Spleen (tissue), 7 donors: ENCODE measurements around the gene PACRG.
A peak's percentile ranks its signal among the peaks of the same experiment; 100 is the strongest.

Experiments
- POLR2A ChIP-seq, 3 donors: fragments of 450-650 bp; IDR thresholded peaks; one replicate each; pipeline ENCODE4 v1.5.1; 2017; ENCODE audit warnings: antibody characterized with exemption in 3 of 3, mild to moderate bottlenecking in 1 of 3
- POLR2AphosphoS5 ChIP-seq, 3 donors: sonication (generic); formaldehyde crosslinking; IDR thresholded peaks; one replicate each; pipeline ENCODE4 v1.5.1; 2017; ENCODE audit warnings: antibody characterized with exemption in 3 of 3
- TF ChIP-seq, protein P1 (sequence below), 11 experiments: fragments of 200-600 bp in 7 of 11; fragments of 450-650 bp in 4 of 11; sonication (generic) in 4 of 11; IDR thresholded peaks in 8 of 11; conservative IDR thresholded peaks in 3 of 11; 1 replicate in 7 of 11; 2 replicates in 4 of 11; pipeline versions ENCODE4 v1.4.0 to v1.8.0; 2016 to 2021; ENCODE audit warnings: antibody characterized with exemption in 11 of 11, inconsistent platforms in 4 of 11, mild to moderate bottlenecking in 1 of 11
- donor health status: DM: no; HTN: no; CAD: no; lungs with moderate emphysema.
- donor health status: DM: no; HTN: no; CAD: no.
- donor health status: DM: no; HTN: no; CAD: no.

DNA sequence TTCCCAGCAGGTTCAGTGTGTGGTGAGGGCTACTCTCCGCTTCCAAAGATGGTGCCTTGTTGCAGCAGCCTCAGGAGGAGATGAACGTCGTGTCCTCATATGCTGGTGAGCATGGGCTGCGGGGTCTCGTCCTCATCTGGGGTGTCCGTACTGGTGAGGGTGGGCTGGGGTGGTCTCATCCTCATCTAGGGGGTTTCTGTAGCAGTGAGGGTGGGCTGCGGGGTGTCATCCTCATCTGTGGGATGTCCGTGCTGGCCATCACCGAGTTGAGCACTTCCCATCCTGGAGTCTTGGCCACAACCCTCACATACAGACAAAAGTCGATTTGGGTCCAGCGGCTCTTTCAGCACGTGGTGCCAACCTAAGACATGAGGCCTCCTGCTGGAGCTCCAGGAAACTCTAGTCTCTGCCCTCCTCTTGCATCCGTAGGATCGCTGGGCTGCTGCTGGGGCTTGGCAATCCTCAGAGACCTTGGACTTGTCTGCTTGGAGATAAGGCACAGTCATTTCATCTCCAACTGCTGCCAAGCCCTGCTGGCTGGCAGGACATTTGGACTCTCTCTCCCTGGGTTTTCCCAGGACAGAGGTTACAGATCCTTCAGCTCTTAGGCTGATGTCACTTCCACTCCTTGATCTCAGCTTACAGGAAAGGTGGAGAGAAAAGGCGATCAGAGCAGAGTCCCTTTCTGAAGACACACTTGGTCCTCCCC lies 160.4 kb downstream of the PACRG start:
- TF ChIP-seq POLR2AphosphoS5 (IDR thresholded peaks at IDR 0.05) (peak in 2 of 3 donors; percentile 15 to 18), POLR2A (IDR thresholded peaks at IDR 0.05) (no peak)
- TF ChIP-seq, protein P1, sequence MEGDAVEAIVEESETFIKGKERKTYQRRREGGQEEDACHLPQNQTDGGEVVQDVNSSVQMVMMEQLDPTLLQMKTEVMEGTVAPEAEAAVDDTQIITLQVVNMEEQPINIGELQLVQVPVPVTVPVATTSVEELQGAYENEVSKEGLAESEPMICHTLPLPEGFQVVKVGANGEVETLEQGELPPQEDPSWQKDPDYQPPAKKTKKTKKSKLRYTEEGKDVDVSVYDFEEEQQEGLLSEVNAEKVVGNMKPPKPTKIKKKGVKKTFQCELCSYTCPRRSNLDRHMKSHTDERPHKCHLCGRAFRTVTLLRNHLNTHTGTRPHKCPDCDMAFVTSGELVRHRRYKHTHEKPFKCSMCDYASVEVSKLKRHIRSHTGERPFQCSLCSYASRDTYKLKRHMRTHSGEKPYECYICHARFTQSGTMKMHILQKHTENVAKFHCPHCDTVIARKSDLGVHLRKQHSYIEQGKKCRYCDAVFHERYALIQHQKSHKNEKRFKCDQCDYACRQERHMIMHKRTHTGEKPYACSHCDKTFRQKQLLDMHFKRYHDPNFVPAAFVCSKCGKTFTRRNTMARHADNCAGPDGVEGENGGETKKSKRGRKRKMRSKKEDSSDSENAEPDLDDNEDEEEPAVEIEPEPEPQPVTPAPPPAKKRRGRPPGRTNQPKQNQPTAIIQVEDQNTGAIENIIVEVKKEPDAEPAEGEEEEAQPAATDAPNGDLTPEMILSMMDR (IDR thresholded peaks at IDR 0.05 in 8 of 11, conservative IDR thresholded peaks at IDR 0.05 in 3 of 11), result no peak
